Smooth muscle cell of trachea (primary cell): ENCODE measurements around the gene CDCA5. TPM values are rescaled to one million over a fixed set of nuclear protein-coding genes. Genes with fewer than 3 reads are reported as not detected.

ENCODE experiments used
- total RNA-seq: library from RNA; depleted of rRNA; stranded (reverse); fragments of >200 nt; gene quantifications from 2 replicates; pipeline ENCODE4 v1.2.1, GENCODE V29; 2014

The CDCA5 gene
- total RNA-seq: 1.2 and 9.7 TPM in 2 replicates

GRCh38 chr11:65083834-65084597 lies at the start of gene CDCA5, which contains the start of gene ZFPL1:
CDCA5 (minus strand) TSS chr11:65084040; CDS start chr11:65083978, 62 bp downstream.
ZFPL1 (plus strand) TSS chr11:65084222; CDS start chr11:65084699, 477 bp downstream.

GRCh38 chr11:65121865-65122696 lies 38.2 kb upstream of the CDCA5 start, which contains the start of the genes FAU and MRPL49:
FAU (minus strand) TSS chr11:65122134; CDS start chr11:65121813, 321 bp downstream.
MRPL49 (plus strand) TSS chr11:65122321; CDS start chr11:65122347, 26 bp downstream.

GRCh38 chr11:65117206-65118096 lies 33.6 kb upstream of the CDCA5 start, which contains the start of gene ZNHIT2:
ZNHIT2 (minus strand) TSS chr11:65117701; CDS start chr11:65117653, 48 bp downstream.

GRCh38 chr11:65111744-65112545 lies 28.1 kb upstream of the CDCA5 start, which contains the start of gene TM7SF2:
TM7SF2 (plus strand) TSS chr11:65111872; CDS start chr11:65112016, 144 bp downstream.

GRCh38 chr11:65095974-65096806 lies 12.3 kb upstream of the CDCA5 start, which contains the start of gene VPS51:
VPS51 (plus strand) TSS chr11:65096214; CDS start chr11:65096251, 37 bp downstream.

GRCh38 chr11:65058419-65059054 lies 25.3 kb downstream of the CDCA5 start, which contains the start of gene NAALADL1:
NAALADL1 (minus strand) TSS chr11:65058553; CDS start chr11:65058521, 32 bp downstream.

GRCh38 chr11:65040847-65041622 lies 42.8 kb downstream of the CDCA5 start, which contains the start of gene SAC3D1:
SAC3D1 (plus strand) TSS chr11:65041210; CDS start chr11:65041293, 83 bp downstream.

Other genes with a start within 250 kb of the CDCA5 start
- gene CDC42BPG, start 239.4 kb downstream of the CDCA5 start, total RNA-seq: 0.15 and 0.33 TPM in 2 replicates
- 87.1 and 151 TPM in 2 replicates for gene EHD1, start 205.4 kb downstream of the CDCA5 start, total RNA-seq
- gene ATG2A, start 166.8 kb downstream of the CDCA5 start, total RNA-seq: 19.6 and 20.5 TPM in 2 replicates
- gene PPP2R5B, start 159.4 kb downstream of the CDCA5 start, total RNA-seq: 9.2 and 17.0 TPM in 2 replicates
- not detected in 2 replicates for gene GPHA2, start 148.1 kb downstream of the CDCA5 start, total RNA-seq
- not detected in 2 replicates for gene MAJIN, start 111.9 kb downstream of the CDCA5 start, total RNA-seq
- 1.0 and 2.5 TPM in 2 replicates for gene BATF2, start 87.1 kb downstream of the CDCA5 start, total RNA-seq
- gene ARL2, start 69.9 kb downstream of the CDCA5 start, total RNA-seq: 108 and 119 TPM in 2 replicates
- gene SNX15, start 56.6 kb downstream of the CDCA5 start, total RNA-seq: 12.9 and 23.5 TPM in 2 replicates
- gene SAC3D1, start 42.8 kb downstream of the CDCA5 start, total RNA-seq: 9.2 and 14.4 TPM in 2 replicates
- 38.2 and 46.3 TPM in 2 replicates for gene NAALADL1, start 25.5 kb downstream of the CDCA5 start, total RNA-seq
- gene ZFPL1, start 182 bp upstream of the CDCA5 start, total RNA-seq: 38.5 and 47.6 TPM in 2 replicates
- gene VPS51, start 12.2 kb upstream of the CDCA5 start, total RNA-seq: 170 and 228 TPM in 2 replicates
- gene TM7SF2, start 27.8 kb upstream of the CDCA5 start, total RNA-seq: 16.4 and 23.3 TPM in 2 replicates
- gene ZNHIT2, start 33.7 kb upstream of the CDCA5 start, total RNA-seq: 9.2 and 15.9 TPM in 2 replicates
- 159 and 247 TPM in 2 replicates for gene FAU, start 38.1 kb upstream of the CDCA5 start, total RNA-seq
- 50.4 and 55.6 TPM in 2 replicates for gene MRPL49, start 38.3 kb upstream of the CDCA5 start, total RNA-seq
- gene SYVN1, start 50.5 kb upstream of the CDCA5 start, total RNA-seq: 19.8 and 22.7 TPM in 2 replicates
- gene SPDYC, start 86.2 kb upstream of the CDCA5 start, total RNA-seq: not detected in 2 replicates
- gene CAPN1, start 97.9 kb upstream of the CDCA5 start, total RNA-seq: 175 and 262 TPM in 2 replicates
- gene POLA2, start 177.9 kb upstream of the CDCA5 start, total RNA-seq: 2.3 and 9.6 TPM in 2 replicates
- 33.2 and 47.8 TPM in 2 replicates for gene CDC42EP2, start 230.8 kb upstream of the CDCA5 start, total RNA-seq
- 49.3 and 51.1 TPM in 2 replicates for gene DPF2, start 249.8 kb upstream of the CDCA5 start, total RNA-seq